B cell (primary cell): ENCODE results near the gene LRRC7. TPM values are rescaled to one million over a fixed set of nuclear protein-coding genes. Genes with fewer than 3 reads are reported as not detected.

Experiments
- ATAC-seq: fragments of 200-7000 bp; cut with Tn5 transposase; one replicate; pipeline ENCODE4 v1.10.0; 2021; ENCODE audit warnings: low read depth, mild to moderate bottlenecking, moderate number of reproducible peaks, moderate library complexity
- CTCF ChIA-PET: fragments of 350-600 bp; sonication (Branson Sonifier 250); formaldehyde crosslinking; loops from one replicate; lab custom pipeline; 2021; ENCODE audit warnings: antibody characterized with exemption, inconsistent platforms; lab: Charles Lee
- POLR2A ChIA-PET: fragments of 350-600 bp; sonication (Branson Sonifier 250); formaldehyde crosslinking; loops from one replicate; lab custom pipeline; 2021; ENCODE audit warnings: antibody characterized with exemption; lab: Charles Lee
- DNase-seq: peaks from one replicate; pipeline ENCODE4 v3.0.0; 2013
- H2AFZ ChIP-seq: 2 replicates; pipeline ENCODE4 v1.6.1; 2012; ENCODE audit warnings: mild to moderate bottlenecking, low read depth, low read length; ENCODE audit not compliant: insufficient read depth, poor library complexity, severe bottlenecking
- H3K27ac ChIP-seq, 2 donors: 1 replicate in 1 of 2; 2 replicates in 1 of 2; pipeline ENCODE4 v1.5.1; 2012 to 2013; ENCODE audit warnings: low read length in 2 of 2, mild to moderate bottlenecking in 2 of 2, moderate library complexity in 1 of 2
- H3K27me3 ChIP-seq, 4 experiments: fragments of 200-600 bp in 1 of 4; sonication (generic) in 1 of 4; replicated peaks in 1 of 4; 1 replicate in 2 of 4; 2 replicates in 2 of 4; pipeline versions ENCODE4 v1.6.1 to v1.7.0; 2013 to 2016; ENCODE audit warnings: low read length in 3 of 4, mild to moderate bottlenecking in 2 of 4, mixed read lengths in 1 of 4, moderate library complexity in 1 of 4; ENCODE audit not compliant: insufficient read depth in 4 of 4, control insufficient read depth in 3 of 4; ENCODE audit errors: control extremely low read depth in 1 of 4
- H3K36me3 ChIP-seq, 2 experiments: replicated peaks in 1 of 2; 1 replicate in 1 of 2; 2 replicates in 1 of 2; pipeline versions ENCODE4 v1.6.1 to v1.7.1; 2013; ENCODE audit warnings: low read length in 1 of 2; ENCODE audit not compliant: insufficient read depth in 2 of 2, control insufficient read depth in 1 of 2; ENCODE audit errors: control extremely low read depth in 1 of 2, extremely low read depth in 1 of 2
- H3K4me1 ChIP-seq, 2 donors: fragments of 200-600 bp in 1 of 2; sonication (generic) in 1 of 2; 1 replicate in 1 of 2; 2 replicates in 1 of 2; pipeline versions ENCODE4 v1.5.1 to v1.6.1; 2013 to 2017; ENCODE audit warnings: low read length in 2 of 2; ENCODE audit not compliant: control insufficient read depth in 2 of 2, insufficient read depth in 2 of 2
- H3K4me2 ChIP-seq: replicated peaks from 2 replicates; pipeline ENCODE3; 2012; ENCODE audit warnings: mild to moderate bottlenecking, low read depth, low read length; ENCODE audit not compliant: poor library complexity, severe bottlenecking
- H3K4me3 ChIP-seq, 5 experiments: fragments of 200-600 bp in 1 of 5; sonication (generic) in 1 of 5; 1 replicate in 3 of 5; 2 replicates in 2 of 5; pipeline versions ENCODE4 v1.5.1 to v1.7.0; 2011 to 2016; ENCODE audit warnings: low read length in 4 of 5, mild to moderate bottlenecking in 4 of 5, low read depth in 2 of 5, control low read depth in 1 of 5, moderate library complexity in 1 of 5; ENCODE audit not compliant: insufficient read depth in 1 of 5; ENCODE audit errors: control extremely low read depth in 1 of 5, extremely low read depth in 1 of 5
- H3K79me2 ChIP-seq: fragments of 200-600 bp; sonication (generic); one replicate; pipeline ENCODE4 v1.6.0; 2016; ENCODE audit warnings: low read length; ENCODE audit not compliant: control insufficient read depth, insufficient read depth
- H3K9ac ChIP-seq: fragments of 200-600 bp; sonication (generic); 2 replicates; pipeline ENCODE4 v1.6.1; 2017; ENCODE audit warnings: mild to moderate bottlenecking, low read length, moderate library complexity
- H3K9me3 ChIP-seq, 3 donors: one replicate each; pipeline versions ENCODE4 v1.6.1 to v1.7.1; 2013; ENCODE audit warnings: low read length in 2 of 3; ENCODE audit not compliant: control insufficient read depth in 2 of 3, insufficient read depth in 1 of 3; ENCODE audit errors: control extremely low read depth in 1 of 3
- H4K20me1 ChIP-seq: 2 replicates; pipeline ENCODE4 v1.6.0; 2012; ENCODE audit warnings: mild to moderate bottlenecking, low read length; ENCODE audit not compliant: insufficient read depth, control insufficient read depth, poor library complexity, severe bottlenecking
- H3K27ac Mint-ChIP-seq: one replicate; pipeline ENCODE4 v1.8.0; 2021; ENCODE audit warnings: mixed read lengths
- H3K27me3 Mint-ChIP-seq: one replicate; pipeline ENCODE4 v1.8.0; 2021; ENCODE audit warnings: mixed read lengths
- H3K4me1 Mint-ChIP-seq: one replicate; pipeline ENCODE4 v1.8.0; 2021; ENCODE audit warnings: mixed read lengths
- H3K4me3 Mint-ChIP-seq: one replicate; pipeline ENCODE4 v1.8.0; 2021; ENCODE audit warnings: mixed read lengths
- H3K9me3 Mint-ChIP-seq: one replicate; pipeline ENCODE4 v1.8.0; 2022; ENCODE audit warnings: mixed read lengths; ENCODE audit not compliant: insufficient read depth
- CTCF ChIP-seq: fragments of 200-600 bp; IDR thresholded peaks from one replicate; pipeline ENCODE4 v1.8.0; 2022; ENCODE audit warnings: antibody characterized with exemption, mild to moderate bottlenecking
- EZH2 ChIP-seq: IDR thresholded peaks from 2 replicates; pipeline ENCODE4 v1.6.1; 2012; ENCODE audit warnings: borderline replicate concordance, low read depth, mild to moderate bottlenecking, moderate library complexity, low read length; ENCODE audit not compliant: insufficient read depth, poor library complexity, severe bottlenecking
- WGBS: methylation state at CpG from one replicate; pipeline ENCODE4 v1.1.5; 2013; ENCODE audit warnings: missing lambda C conversion rate; ENCODE audit not compliant: insufficient coverage; 5-methylcytosine and 5-hydroxymethylcytosine counted together
- intact Hi-C: fragments of 100-400 bp; cut with micrococcal nuclease; formaldehyde crosslinking; loops from one replicate; pipeline ENCODE4 v1.10.0; 2022
- polyA plus RNA-seq: library from polyadenylated mRNA; depleted of rRNA; stranded (reverse); fragments of >200 nt; gene quantifications from 2 replicates; pipeline ENCODE4 v1.2.3, GENCODE V29; 2012
- total RNA-seq, 2 donors: library from RNA; stranded (reverse); fragments of 120-200 nt in 1 of 2; gene quantifications; 1 replicate in 1 of 2; 2 replicates in 1 of 2; pipeline versions ENCODE4 v1.2.3 to v1.2.4, GENCODE V29; 2013 to 2022

Gene LRRC7
- total and polyA plus RNA-seq, 2 donors (not counting 1 experiment from before 2014, with no cell fraction given), result not detected

- Mint-ChIP-seq H3K4me3 (no peak overlapping the region), H3K27me3 (no peaks in the 10 kb centered on the region), H3K4me1 (no peaks in the 10 kb centered on the region), H3K9me3 (peaks cover 4% of the 10 kb centered on the region), H3K27ac (no peak overlapping the region)
- TF ChIP-seq EZH2 (no peak), CTCF (no peak)
- Histone ChIP-seq H3K9me3 (no peaks in the 10 kb centered on the region), H3K79me2 (no peaks in the 10 kb centered on the region), H4K20me1 (no peaks in the 10 kb centered on the region), H3K9ac (no peak overlapping the region), H3K36me3 (no peaks in the 10 kb centered on the region), H3K4me2 (no peak overlapping the region), H3K4me3 (no peak overlapping the region), H3K4me1 (no peaks in the 10 kb centered on the region), H2AFZ (no peak overlapping the region), H3K27ac (no peak overlapping the region), H3K27me3 (no peaks in the 10 kb centered on the region)
- POLR2A ChIA-PET, result no interaction called here
- intact Hi-C loops, result no loop called here
- no CpG with 5 or more reads among the region's 1 CpG for WGBS
- no peak for DNase-seq
- no peak for ATAC-seq
- CTCF ChIA-PET, result no interaction called here
Measured at GRCh38 chr1:69982992-69983391, 415.3 kb downstream of the LRRC7 start.

- TF ChIP-seq CTCF (no peak), EZH2 (no peak)
- H3K4me3 ChIP-seq, result no peak overlapping the region
- H3K9ac ChIP-seq, result no peak overlapping the region
- no peak overlapping the region for H3K27ac ChIP-seq
- H3K4me1 ChIP-seq, result no peaks in the 10 kb centered on the region
- no peaks in the 10 kb centered on the region for H3K27me3 Mint-ChIP-seq
- H4K20me1 ChIP-seq, result no peaks in the 10 kb centered on the region
- ChIA-PET POLR2A (no interaction called here), CTCF (no interaction called here)
- intact Hi-C loops, result no loop called here
- H3K4me2 ChIP-seq, result no peak overlapping the region
- H3K9me3 Mint-ChIP-seq, result peaks cover 4% of the 10 kb centered on the region
- H3K79me2 ChIP-seq, result no peaks in the 10 kb centered on the region
- WGBS, result 83% methylated on average over 1 of the region's 1 CpG
- no peak overlapping the region for H3K4me3 Mint-ChIP-seq
- ATAC-seq (no peak), DNase-seq (no peak)
- H3K27me3 ChIP-seq, result no peaks in the 10 kb centered on the region
- no peak overlapping the region for H2AFZ ChIP-seq
- no peak overlapping the region for H3K27ac Mint-ChIP-seq
- no peaks in the 10 kb centered on the region for H3K36me3 ChIP-seq
- H3K9me3 ChIP-seq, result no peaks in the 10 kb centered on the region
- H3K4me1 Mint-ChIP-seq, result no peaks in the 10 kb centered on the region
Measured at GRCh38 chr1:69985376-69985775, 417.7 kb downstream of the LRRC7 start.
